Progenitor cell of endocrine pancreas (in vitro differentiated cells): ENCODE measurements around the gene TMEM190. TPM values are rescaled to one million over a fixed set of nuclear protein-coding genes. Genes with fewer than 3 reads are reported as not detected.

Experiments
- DNase-seq: peaks from one replicate; pipeline ENCODE4 v3.0.0; 2021; ENCODE audit warnings: low spot score; ENCODE audit not compliant: unreplicated experiment
- H3K27ac Mint-ChIP-seq: 2 replicates; pipeline ENCODE4 v1.8.0; 2021; ENCODE audit warnings: mild to moderate bottlenecking, moderate library complexity, mixed read lengths
- H3K27me3 Mint-ChIP-seq: 2 replicates; pipeline ENCODE4 v1.8.0; 2021; ENCODE audit warnings: mixed read lengths
- H3K36me3 Mint-ChIP-seq: 2 replicates; pipeline ENCODE4 v1.8.0; 2022; ENCODE audit warnings: mixed read lengths; ENCODE audit not compliant: insufficient read depth
- H3K4me1 Mint-ChIP-seq: 2 replicates; pipeline ENCODE4 v1.8.0; 2021; ENCODE audit warnings: low read depth, mixed read lengths
- H3K4me3 Mint-ChIP-seq: 2 replicates; pipeline ENCODE4 v1.8.0; 2021; ENCODE audit warnings: low read depth, mild to moderate bottlenecking, moderate library complexity, mixed read lengths
- H3K9me3 Mint-ChIP-seq: 2 replicates; pipeline ENCODE4 v1.8.0; 2021; ENCODE audit warnings: low read depth, mixed read lengths
- CTCF ChIP-seq: fragments of 200-600 bp; sonication (generic); IDR thresholded peaks from one replicate; pipeline ENCODE4 v1.5.0; 2021; ENCODE audit warnings: antibody characterized with exemption, mild to moderate bottlenecking; ENCODE audit not compliant: unreplicated experiment
- total RNA-seq: library from RNA; stranded (reverse); gene quantifications from 2 replicates; pipeline ENCODE4 v1.2.1, GENCODE V29; 2021

The TMEM190 gene
- total RNA-seq, 1 donor from 2014 or later = 2.3 TPM

- Mint-ChIP-seq H3K27me3 (peaks cover 17% of the 10 kb centered on the region), H3K4me1 (peaks cover 23% of the 10 kb centered on the region), H3K27ac (peak overlapping the region; percentile 93), H3K4me3 (peak overlapping the region; percentile 76), H3K36me3 (peaks cover 5% of the 10 kb centered on the region), H3K9me3 (no peaks in the 10 kb centered on the region)
- TF ChIP-seq CTCF = peak; percentile 18
- peak; percentile 62 for DNase-seq
These were observed 6.9 kb downstream of the TMEM190 start for GRCh38 chr19:55383279-55384130.

DNA sequence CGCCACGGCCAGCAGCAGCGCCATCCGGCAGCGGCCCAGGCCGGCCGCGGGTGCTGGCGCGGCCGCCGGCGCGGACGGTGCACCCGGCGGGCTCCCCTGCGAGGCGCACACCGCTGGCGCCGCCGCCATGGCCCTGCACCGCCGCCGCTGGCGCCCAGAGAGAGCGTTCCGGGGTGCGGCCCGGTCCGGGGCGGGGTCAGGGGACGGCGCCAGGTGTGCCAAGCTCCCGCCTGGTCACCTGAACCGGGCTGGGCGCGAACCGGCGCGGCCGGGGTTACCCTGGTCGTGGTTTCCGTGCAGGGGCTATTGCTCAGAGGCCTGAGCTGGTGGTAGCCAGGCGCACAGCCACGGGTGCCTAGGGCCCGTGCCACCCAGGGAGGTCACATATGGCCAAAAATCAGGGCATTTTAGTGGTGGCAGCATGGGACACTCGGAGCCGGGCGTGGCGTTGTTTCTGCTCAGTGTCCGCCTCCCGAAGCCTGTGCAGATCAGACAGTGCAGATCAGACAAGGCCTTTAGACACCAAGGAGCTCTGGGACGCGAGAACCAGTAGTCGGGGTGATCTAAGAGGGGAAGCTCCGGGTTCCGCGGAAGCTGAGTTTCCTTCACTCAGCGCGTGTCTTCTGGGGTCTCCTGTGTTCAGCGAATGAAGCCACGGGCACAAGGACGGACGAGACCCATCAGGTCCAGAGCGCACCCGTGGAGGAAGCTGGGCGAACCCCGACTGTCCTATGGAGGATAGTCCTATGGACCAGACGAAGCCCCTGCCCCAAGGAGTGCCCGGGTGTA is 7.7 kb downstream of the TMEM190 start, which contains the start of gene TMEM238:
TSS of gene TMEM238 (minus strand) at position 162 of the 789 bp plus-strand sequence. CDS start at position 129, 33 bp downstream.
- peak within 1 kb of the TSS; percentile 99 for H3K4me3 Mint-ChIP-seq

DNA sequence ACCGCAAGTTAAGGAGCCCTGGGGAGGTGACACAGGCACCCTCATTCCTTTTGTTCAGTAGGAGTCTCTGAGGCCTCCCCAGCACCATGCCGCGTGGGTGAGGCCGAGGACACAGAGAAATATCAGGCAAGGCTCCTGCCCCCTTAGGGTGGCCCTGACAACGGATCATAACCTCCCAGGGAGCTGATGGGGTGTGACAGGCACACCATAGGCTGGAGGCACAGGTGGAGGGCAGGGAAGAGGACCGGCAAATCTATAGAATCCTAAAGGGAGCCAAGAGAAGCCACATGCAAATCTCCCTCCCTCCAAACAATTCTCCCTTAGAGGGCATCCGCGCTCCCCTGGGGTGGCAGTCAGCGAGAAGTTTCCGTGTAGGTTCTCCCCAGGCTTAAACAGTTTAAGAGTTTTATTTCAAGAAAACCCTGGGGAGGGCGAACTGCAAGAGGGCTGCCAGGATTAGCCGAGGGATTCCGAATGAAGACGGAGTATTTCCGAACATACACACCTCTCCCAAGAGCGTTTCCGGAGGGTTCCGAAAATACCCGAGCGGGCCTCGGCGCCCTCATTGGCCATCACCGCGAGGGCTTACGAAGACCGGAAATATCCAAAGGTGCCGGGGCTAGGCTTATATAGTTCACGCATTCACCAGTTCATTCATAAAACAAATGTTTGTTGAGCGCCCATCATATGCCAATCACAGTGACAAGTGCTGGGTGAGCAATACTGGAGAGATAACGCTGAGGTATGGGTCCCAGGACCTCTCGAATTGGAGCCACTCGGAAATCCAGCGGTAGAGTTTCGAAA is 8.5 kb downstream of the TMEM190 start:
- Mint-ChIP-seq H3K36me3 (peaks cover 8% of the 10 kb centered on the region), H3K4me3 (peak overlapping the region; percentile 99), H3K27ac (peak overlapping the region; percentile 97), H3K27me3 (peaks cover 8% of the 10 kb centered on the region), H3K4me1 (peaks cover 26% of the 10 kb centered on the region), H3K9me3 (no peaks in the 10 kb centered on the region)
- no peak for TF ChIP-seq CTCF
- peak; percentile 90 for DNase-seq

More for the DNA sequence above, 7.7 kb downstream of the TMEM190 start, which contains the start of gene TMEM238:
- H3K27me3 Mint-ChIP-seq = peaks cover 11% of the 10 kb centered on the region
- peak within 1 kb of the TSS; percentile 97 for H3K27ac Mint-ChIP-seq
- DNase-seq = no peak
- H3K9me3 Mint-ChIP-seq = no peaks in the 10 kb centered on the region
- TF ChIP-seq CTCF = peak; percentile 3
- H3K36me3 Mint-ChIP-seq = peaks cover 6% of the 10 kb centered on the region
- peaks cover 24% of the 10 kb centered on the region for H3K4me1 Mint-ChIP-seq

GRCh38 chr19:55385724-55386492 is 9.3 kb downstream of the TMEM190 start, which contains the start of gene RPL28:
Gene RPL28, plus strand, starts transcription at chr19:55385932. Its CDS starts 426 bp downstream, at chr19:55386358.
- peak; percentile 98 for DNase-seq
- Mint-ChIP-seq H3K27ac (peak within 1 kb of the TSS; percentile 97), H3K36me3 (peaks cover 8% of the 10 kb centered on the region), H3K9me3 (no peaks in the 10 kb centered on the region), H3K4me3 (peak within 1 kb of the TSS; percentile 99), H3K27me3 (peaks cover 8% of the 10 kb centered on the region), H3K4me1 (peaks cover 26% of the 10 kb centered on the region)
- TF ChIP-seq CTCF = no peak
